Suprapubic skin (tissue), 4 donors: ENCODE data around the gene KIF11. TPM values are rescaled to one million over a fixed set of nuclear protein-coding genes. Genes with fewer than 3 reads are reported as not detected.

Experiments
- DNase-seq, 2 donors: peaks; one replicate each; pipeline ENCODE4 v3.0.0-alpha.2; 2019; ENCODE audit warnings: low spot score in 2 of 2
- H3K27ac ChIP-seq: fragments of 200-600 bp; sonication (generic); one replicate; pipeline ENCODE4 v1.5.1; 2019
- H3K27me3 ChIP-seq: fragments of 200-600 bp; sonication (generic); one replicate; pipeline ENCODE4 v1.5.1; 2019
- H3K36me3 ChIP-seq: fragments of 200-600 bp; sonication (generic); one replicate; pipeline ENCODE4 v1.5.1; 2019
- H3K4me1 ChIP-seq: fragments of 200-600 bp; sonication (generic); one replicate; pipeline ENCODE4 v1.5.1; 2019
- H3K4me3 ChIP-seq: fragments of 200-600 bp; sonication (generic); one replicate; pipeline ENCODE4 v1.5.1; 2019; ENCODE audit warnings: mild to moderate bottlenecking
- H3K9me3 ChIP-seq: fragments of 200-600 bp; sonication (generic); one replicate; pipeline ENCODE4 v1.5.1; 2019
- CTCF ChIP-seq, 2 donors: fragments of 200-600 bp in 1 of 2; fragments of 450-650 bp in 1 of 2; sonication (generic) in 1 of 2; IDR thresholded peaks; one replicate each; pipeline ENCODE4 v1.5.1; 2016 to 2019; ENCODE audit warnings: antibody characterized with exemption in 2 of 2, mild to moderate bottlenecking in 1 of 2, moderate library complexity in 1 of 2
- EP300 ChIP-seq: sonication (generic); formaldehyde crosslinking; IDR thresholded peaks from one replicate; pipeline ENCODE4 v1.6.1; 2017; ENCODE audit warnings: antibody characterized with exemption
- POLR2A ChIP-seq, 2 donors: fragments of 450-650 bp; IDR thresholded peaks; one replicate each; pipeline ENCODE4 v1.6.1; 2017; ENCODE audit warnings: antibody characterized with exemption in 2 of 2, mild to moderate bottlenecking in 2 of 2, moderate library complexity in 2 of 2
- POLR2AphosphoS5 ChIP-seq, 3 donors: sonication (generic); formaldehyde crosslinking; IDR thresholded peaks; one replicate each; pipeline ENCODE4 v1.6.1; 2017; ENCODE audit warnings: antibody characterized with exemption in 3 of 3
- WGBS: methylation state at CpG from one replicate; pipeline ENCODE4 v1.1.5; 2018; 5-methylcytosine and 5-hydroxymethylcytosine counted together
- total RNA-seq, 4 donors: library from RNA; depleted of rRNA; stranded (reverse); fragments of >200 nt; gene quantifications; one replicate each; pipeline ENCODE4 v1.1.0, GENCODE V29; 2016

Gene KIF11
- total RNA-seq, 4 donors from 2014 or later = 3.1 to 5.4 (median 4.1) TPM

DNA sequence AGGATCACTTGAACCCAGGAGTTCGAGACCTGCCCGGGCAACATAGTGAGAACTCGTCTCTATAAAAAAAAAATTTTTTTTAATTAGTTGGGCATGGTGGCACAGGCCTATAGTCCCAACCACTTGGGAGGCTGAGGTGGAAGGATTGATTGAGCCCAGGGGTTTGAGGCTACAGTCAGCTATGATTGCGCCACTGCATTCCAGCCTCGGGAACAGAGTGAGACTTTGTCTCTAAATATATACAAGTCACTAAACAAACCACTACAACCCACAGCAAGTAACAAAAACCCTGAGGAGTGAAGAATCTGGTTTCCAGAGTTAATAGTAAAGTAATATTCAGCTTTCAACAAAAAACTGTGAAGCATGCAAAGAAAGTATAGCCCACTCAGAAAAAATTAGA, 64.1 kb downstream of the KIF11 start:
- no peaks in the 10 kb centered on the region for H3K27me3 ChIP-seq
- H3K4me1 ChIP-seq = no peaks in the 10 kb centered on the region
- peaks cover 7% of the 10 kb centered on the region for H3K36me3 ChIP-seq
- WGBS = 82% methylated on average over 5 of the region's 5 CpGs
- H3K27ac ChIP-seq = no peak overlapping the region
- TF ChIP-seq EP300 = no peak
- TF ChIP-seq CTCF (IDR thresholded peaks at IDR 0.05) = no peak
- no peak for TF ChIP-seq POLR2AphosphoS5 (IDR thresholded peaks at IDR 0.05)
- no peak for TF ChIP-seq POLR2A (IDR thresholded peaks at IDR 0.05)
- H3K4me3 ChIP-seq = no peak overlapping the region
- no peaks in the 10 kb centered on the region for H3K9me3 ChIP-seq
- DNase-seq = no peak

DNA sequence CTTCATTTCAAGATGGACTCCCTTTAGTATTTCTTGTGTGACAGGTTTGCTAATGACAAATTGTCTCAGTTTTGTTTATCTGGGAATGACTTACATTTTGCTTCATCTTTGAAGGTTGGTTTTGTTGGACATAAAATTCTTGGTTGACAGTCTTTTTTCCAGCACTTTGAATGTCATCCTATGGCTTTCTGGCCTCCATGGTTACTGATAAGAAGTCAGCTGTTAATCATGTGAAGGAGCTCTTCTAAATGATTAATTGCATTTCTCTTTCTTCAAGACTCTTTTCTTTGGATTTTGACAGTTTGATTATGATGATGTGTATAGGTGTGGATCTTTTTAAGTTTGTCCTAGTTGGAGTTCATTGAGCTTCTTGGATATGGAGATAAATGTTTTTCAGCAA, 69.9 kb downstream of the KIF11 start:
- Histone ChIP-seq H3K27me3 (no peaks in the 10 kb centered on the region), H3K4me1 (no peaks in the 10 kb centered on the region), H3K4me3 (no peak overlapping the region), H3K27ac (no peak overlapping the region), H3K36me3 (no peaks in the 10 kb centered on the region), H3K9me3 (peaks cover 17% of the 10 kb centered on the region)
- DNase-seq = no peak
- TF ChIP-seq CTCF (IDR thresholded peaks at IDR 0.05) (no peak), EP300 (no peak), POLR2AphosphoS5 (IDR thresholded peaks at IDR 0.05) (no peak), POLR2A (IDR thresholded peaks at IDR 0.05) (no peak)

DNA sequence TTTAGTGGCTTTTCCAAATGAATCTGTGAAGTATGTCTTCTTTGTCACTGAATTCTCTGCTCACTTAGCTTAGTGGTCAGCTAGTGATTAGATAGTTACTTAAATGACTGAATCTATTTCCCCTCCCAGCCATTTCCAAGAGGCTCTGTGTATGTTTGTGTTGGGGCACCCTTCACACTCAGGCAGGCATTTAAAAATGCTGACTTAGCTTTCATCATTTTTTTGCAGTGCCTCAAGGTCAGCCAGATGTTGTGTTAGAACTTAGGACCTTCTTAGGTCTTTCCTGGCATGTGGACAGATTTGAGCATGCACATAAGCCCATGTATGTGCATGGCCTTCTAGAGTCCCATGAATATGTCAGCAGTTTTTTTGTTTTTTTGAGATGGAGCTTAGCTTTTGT, 71.4 kb downstream of the KIF11 start:
- Histone ChIP-seq H3K27me3 (no peaks in the 10 kb centered on the region), H3K4me3 (no peak overlapping the region), H3K4me1 (no peaks in the 10 kb centered on the region), H3K27ac (no peak overlapping the region), H3K36me3 (no peaks in the 10 kb centered on the region), H3K9me3 (peaks cover 17% of the 10 kb centered on the region)
- TF ChIP-seq POLR2AphosphoS5 (IDR thresholded peaks at IDR 0.05) (no peak), CTCF (IDR thresholded peaks at IDR 0.05) (no peak), POLR2A (IDR thresholded peaks at IDR 0.05) (no peak), EP300 (no peak)
- no peak for DNase-seq

DNA sequence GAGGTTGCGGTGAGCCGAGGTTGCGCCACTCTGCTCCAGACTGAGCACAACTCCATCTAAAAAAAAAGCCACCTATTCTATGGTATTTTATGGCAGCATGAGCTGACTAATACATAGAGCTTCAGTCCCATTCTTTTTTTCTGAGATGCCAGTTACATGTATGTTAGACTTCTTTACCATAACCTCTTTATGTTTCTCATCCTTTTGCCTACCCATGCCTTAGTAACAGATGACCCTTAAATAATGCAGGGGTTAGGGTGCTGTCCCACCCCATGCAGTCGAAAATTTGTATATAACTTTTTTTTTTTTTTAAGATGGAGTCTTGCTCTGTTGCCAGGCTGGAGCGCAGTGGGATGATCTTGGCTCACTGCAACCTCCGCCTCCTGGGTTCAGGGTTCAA, 74.1 kb downstream of the KIF11 start:
- H3K27me3 ChIP-seq = no peaks in the 10 kb centered on the region
- peaks cover 17% of the 10 kb centered on the region for H3K9me3 ChIP-seq
- 97% methylated on average over 6 of the region's 6 CpGs for WGBS
- H3K4me1 ChIP-seq = no peaks in the 10 kb centered on the region
- H3K4me3 ChIP-seq = no peak overlapping the region
- H3K27ac ChIP-seq = no peak overlapping the region
- no peak for DNase-seq
- no peaks in the 10 kb centered on the region for H3K36me3 ChIP-seq
- TF ChIP-seq CTCF (IDR thresholded peaks at IDR 0.05) = no peak
- TF ChIP-seq POLR2A (IDR thresholded peaks at IDR 0.05) = no peak
- TF ChIP-seq POLR2AphosphoS5 (IDR thresholded peaks at IDR 0.05) = no peak

GRCh38 chr10:92677708-92678107, 84.8 kb downstream of the KIF11 start:
- H3K4me3 ChIP-seq = no peak overlapping the region
- no peak for DNase-seq
- TF ChIP-seq CTCF (IDR thresholded peaks at IDR 0.05) (no peak), POLR2AphosphoS5 (IDR thresholded peaks at IDR 0.05) (no peak), EP300 (no peak), POLR2A (IDR thresholded peaks at IDR 0.05) (no peak)
- no peaks in the 10 kb centered on the region for H3K27me3 ChIP-seq
- no peak overlapping the region for H3K27ac ChIP-seq
- no peaks in the 10 kb centered on the region for H3K36me3 ChIP-seq
- no peaks in the 10 kb centered on the region for H3K9me3 ChIP-seq
- no peaks in the 10 kb centered on the region for H3K4me1 ChIP-seq
